Upper lobe of left lung (tissue), 4 donors: ENCODE data around the gene BMP7.

ENCODE experiments used
- CTCF ChIP-seq, 6 experiments: fragments of 450-650 bp in 4 of 6; fragments of 200-600 bp in 2 of 6; sonication (generic) in 2 of 6; IDR thresholded peaks; one replicate each; pipeline ENCODE4 v1.5.1; 2016 to 2019; ENCODE audit warnings: antibody characterized with exemption in 6 of 6
- POLR2A ChIP-seq, 4 donors: fragments of 450-650 bp; IDR thresholded peaks; one replicate each; pipeline ENCODE4 v1.5.1; 2016 to 2017; ENCODE audit warnings: antibody characterized with exemption in 4 of 4, mild to moderate bottlenecking in 2 of 4

- TF ChIP-seq CTCF (IDR thresholded peaks at IDR 0.05) (no peak), POLR2A (IDR thresholded peaks at IDR 0.05) (no peak)
These were observed 103.4 kb downstream of the BMP7 start for GRCh38 chr20:57163041-57163440.
